Ishikawa (cell line): Measurements from ENCODE around the gene NT5C3A.

Source experiments
- CEBPB ChIP-seq: IDR thresholded peaks from 2 replicates; pipeline ENCODE4 v1.6.1; 2012
- CREB1 ChIP-seq: IDR thresholded peaks from 2 replicates; pipeline ENCODE4 v1.6.1; 2012; ENCODE audit warnings: low read depth
- EGR1 ChIP-seq: IDR thresholded peaks from 2 replicates; pipeline ENCODE4 v1.6.1; 2012
- EP300 ChIP-seq: IDR thresholded peaks from 2 replicates; pipeline ENCODE4 v1.6.1; 2012; ENCODE audit warnings: borderline replicate concordance
- FOXM1 ChIP-seq: IDR thresholded peaks from 2 replicates; pipeline ENCODE4 v1.6.1; 2012; ENCODE audit warnings: low read depth, borderline replicate concordance
- MAX ChIP-seq: IDR thresholded peaks from 2 replicates; pipeline ENCODE4 v1.6.1; 2012
- NFIC ChIP-seq: IDR thresholded peaks from 2 replicates; pipeline ENCODE4 v1.6.1; 2012
- RAD21 ChIP-seq: IDR thresholded peaks from 2 replicates; pipeline ENCODE4 v1.6.1; 2012; ENCODE audit warnings: low read depth
- REST ChIP-seq: IDR thresholded peaks from 2 replicates; pipeline ENCODE4 v1.6.1; 2012; ENCODE audit warnings: low read depth, mild to moderate bottlenecking
- TAF1 ChIP-seq: IDR thresholded peaks from 2 replicates; pipeline ENCODE4 v1.6.1; 2012; ENCODE audit warnings: low read depth, mild to moderate bottlenecking
- TCF12 ChIP-seq: IDR thresholded peaks from 2 replicates; pipeline ENCODE4 v1.6.1; 2012; ENCODE audit warnings: low read depth
- TEAD4 ChIP-seq: IDR thresholded peaks from 2 replicates; pipeline ENCODE4 v1.6.1; 2012
- USF1 ChIP-seq: IDR thresholded peaks from 2 replicates; pipeline ENCODE4 v1.6.1; 2012
- YY1 ChIP-seq: IDR thresholded peaks from 2 replicates; pipeline ENCODE4 v1.6.1; 2012; ENCODE audit warnings: low read depth
- ZBTB7A ChIP-seq: IDR thresholded peaks from 2 replicates; pipeline ENCODE4 v1.6.1; 2012; ENCODE audit warnings: low read depth

NT5C3A gene

GRCh38 chr7:33039903-33040292 is 22.7 kb downstream of the NT5C3A start:
- TF ChIP-seq USF1, result no peak
- TF ChIP-seq CREB1, result no peak
- TF ChIP-seq NFIC, result no peak
- TF ChIP-seq TEAD4, result no peak

DNA sequence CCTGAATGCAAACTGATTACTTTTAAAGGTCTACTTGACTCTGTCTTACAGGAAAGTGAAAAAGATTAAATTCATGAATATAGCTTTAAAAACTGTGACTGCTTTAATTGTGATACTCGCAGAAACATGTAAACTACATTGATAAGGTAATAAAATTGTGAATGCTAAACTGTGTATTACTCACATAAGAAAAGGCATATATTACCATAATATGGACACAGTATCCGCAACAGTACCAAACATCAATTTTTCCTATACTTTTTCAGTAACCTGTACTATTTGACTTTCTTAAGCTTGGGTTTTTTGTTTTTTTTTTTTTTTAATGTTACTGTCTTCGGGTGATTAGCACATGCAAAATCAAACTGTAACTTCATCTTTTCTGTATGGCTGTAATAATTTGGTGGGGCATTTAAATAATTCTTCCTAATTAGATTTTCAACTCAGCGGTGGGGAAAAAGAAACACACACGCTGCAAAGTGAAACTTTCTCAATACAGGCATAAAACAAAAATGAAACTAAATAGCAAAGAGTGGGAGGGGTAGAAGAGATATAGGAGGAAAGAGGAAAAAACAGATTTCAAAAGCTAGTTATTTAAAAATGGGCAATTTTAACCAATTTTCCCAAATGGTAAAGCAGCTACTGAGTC is 23.2 kb downstream of the NT5C3A start:
- TF ChIP-seq EGR1 (no peak), YY1 (no peak), TCF12 (no peak), TEAD4 (no peak), NFIC (no peak), EP300 (no peak), CEBPB (no peak), USF1 (no peak), FOXM1 (no peak), RAD21 (no peak)

- TF ChIP-seq MAX, result no peak
- no peak for TF ChIP-seq EP300
Measured at GRCh38 chr7:33038639-33039038, 23.9 kb downstream of the NT5C3A start.

- TF ChIP-seq USF1 (no peak), TCF12 (no peak), CREB1 (no peak), ZBTB7A (no peak), NFIC (no peak), TAF1 (no peak), EP300 (no peak), MAX (no peak), CEBPB (no peak), FOXM1 (no peak), EGR1 (no peak), TEAD4 (no peak), RAD21 (no peak), REST (no peak), YY1 (no peak)
Measured at GRCh38 chr7:33035776-33036175, 26.8 kb downstream of the NT5C3A start.

DNA sequence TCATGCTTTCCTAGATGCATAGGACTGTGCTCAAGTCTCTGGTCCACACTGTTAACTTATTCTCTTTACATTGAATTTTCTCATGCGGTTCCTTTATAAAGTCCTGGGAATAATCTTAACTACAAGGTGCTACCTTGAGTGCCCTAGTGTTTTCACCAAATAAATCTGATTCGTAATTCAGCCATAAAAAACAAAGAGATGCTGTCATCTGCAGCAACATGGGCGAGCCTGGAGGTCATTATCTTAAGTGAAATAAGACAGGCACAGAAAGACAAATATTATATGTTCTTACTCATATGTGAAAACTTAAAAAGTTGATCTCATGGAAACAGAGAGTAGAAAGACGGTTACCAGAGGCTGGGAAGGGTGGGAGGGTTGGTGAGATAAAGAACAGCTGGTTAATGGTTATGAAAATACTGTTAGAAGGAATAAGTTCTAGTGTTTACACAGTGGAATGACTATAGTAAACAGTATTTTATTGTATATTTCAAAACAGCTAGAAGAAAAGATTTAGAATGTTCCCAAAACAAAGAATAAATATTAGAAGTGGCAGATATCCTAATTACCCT is 38.3 kb downstream of the NT5C3A start:
- TF ChIP-seq EP300, result no peak
- TF ChIP-seq CREB1, result no peak
- no peak for TF ChIP-seq TEAD4

- no peak for TF ChIP-seq CEBPB
- TF ChIP-seq FOXM1, result no peak
- no peak for TF ChIP-seq CREB1
- no peak for TF ChIP-seq NFIC
- no peak for TF ChIP-seq REST
- TF ChIP-seq MAX, result no peak
- TF ChIP-seq RAD21, result no peak
- TF ChIP-seq USF1, result no peak
Measured at GRCh38 chr7:33012364-33012763, 50.2 kb downstream of the NT5C3A start.
